Stimulated activated CD8-positive, alpha-beta memory T cell treated with anti-CD3 and anti-CD28 coated beads, Interleukin-7, amount 100 ng/mL, for 1 hour (primary cell): ENCODE results near the gene PTPRD.
"Not testable (repeated sequence)": the region's sequence is repeated elsewhere in the genome, so short reads cannot be mapped to it uniquely, and the experiment has no call there.

ENCODE experiments used
- DNase-seq, 2 donors: peaks; one replicate each; pipeline ENCODE4 v3.0.0-alpha.2; 2020; ENCODE audit warnings: low read depth in 2 of 2

PTPRD gene

GRCh38 chr9:8724284-8725018 lies 1888.4 kb downstream of the PTPRD start:
- no peak for DNase-seq

- DNase-seq: no peak
Measured at GRCh38 chr9:8723195-8723594, 1889.6 kb downstream of the PTPRD start.

DNA sequence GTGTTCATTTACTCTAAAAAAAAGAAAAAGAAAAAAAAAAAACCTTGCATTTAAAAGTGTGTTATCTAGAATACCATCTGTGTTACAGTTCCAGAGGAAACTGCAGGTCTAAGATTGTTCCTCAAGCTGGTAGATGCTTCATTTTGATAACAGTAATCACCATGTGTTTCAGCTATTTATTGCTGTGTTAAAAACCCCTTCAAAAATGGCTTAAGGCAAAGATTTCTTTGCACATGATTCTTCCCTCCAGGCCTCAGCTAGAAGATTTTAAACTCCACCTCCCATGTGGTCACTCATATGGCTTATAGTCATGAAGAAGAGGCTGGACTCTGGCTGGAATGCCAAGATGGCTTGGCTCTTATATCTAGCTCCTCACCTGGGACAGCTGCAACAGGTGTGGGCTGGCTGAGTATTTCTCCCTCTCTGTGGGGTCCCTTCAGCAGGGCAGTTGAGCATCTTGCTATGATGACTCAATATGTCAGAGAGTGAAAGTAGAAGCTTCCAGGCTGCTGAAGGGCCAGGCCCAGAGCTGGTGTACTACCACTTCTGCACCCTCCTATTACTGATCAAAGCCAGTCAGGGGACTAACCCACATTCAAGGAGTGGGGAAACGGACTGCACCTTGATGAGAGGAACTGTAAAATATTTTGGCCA lies 1892.8 kb downstream of the PTPRD start:
- DNase-seq: no peak

- DNase-seq: no peak
Measured at GRCh38 chr9:8718121-8718725, 1894.6 kb downstream of the PTPRD start.

DNA sequence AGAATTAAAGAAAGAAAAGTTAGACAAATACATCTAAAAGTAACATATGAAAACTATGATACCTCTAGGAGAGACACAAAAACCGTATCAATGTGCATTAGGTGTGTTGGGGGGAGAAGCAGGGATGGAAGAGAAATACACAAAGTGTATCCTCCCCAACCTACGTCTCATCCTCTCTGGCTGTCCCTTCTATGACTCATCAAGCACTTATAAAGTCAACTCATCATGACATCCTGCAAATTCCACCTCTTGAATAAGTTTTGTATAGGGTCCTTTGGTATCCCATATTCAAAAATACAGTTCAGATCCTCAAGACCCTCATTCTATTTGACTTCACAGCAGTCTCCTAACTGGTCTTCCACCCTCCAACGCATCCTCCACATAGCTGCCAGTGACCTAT lies 1895.7 kb downstream of the PTPRD start:
- DNase-seq: no peak

DNA sequence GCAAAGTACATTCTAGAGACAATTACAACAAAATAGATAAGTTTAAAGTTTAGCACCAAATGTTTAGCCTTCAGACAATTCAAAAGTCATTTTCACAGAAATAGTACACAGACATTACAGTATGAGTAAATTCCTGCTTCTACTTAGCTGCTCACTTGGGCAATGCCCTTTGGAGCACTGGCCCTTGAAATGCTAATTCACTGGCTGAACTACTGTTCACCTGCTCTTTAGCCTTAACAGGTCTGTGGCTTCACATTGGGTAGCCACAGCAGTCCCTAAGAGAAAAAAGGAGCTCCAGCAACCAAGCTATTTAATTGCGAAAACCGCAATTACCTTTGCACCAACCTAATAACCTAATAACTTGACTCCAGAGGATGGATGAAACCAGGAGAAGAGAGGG lies 1897.0 kb downstream of the PTPRD start:
- no peak for DNase-seq

DNA sequence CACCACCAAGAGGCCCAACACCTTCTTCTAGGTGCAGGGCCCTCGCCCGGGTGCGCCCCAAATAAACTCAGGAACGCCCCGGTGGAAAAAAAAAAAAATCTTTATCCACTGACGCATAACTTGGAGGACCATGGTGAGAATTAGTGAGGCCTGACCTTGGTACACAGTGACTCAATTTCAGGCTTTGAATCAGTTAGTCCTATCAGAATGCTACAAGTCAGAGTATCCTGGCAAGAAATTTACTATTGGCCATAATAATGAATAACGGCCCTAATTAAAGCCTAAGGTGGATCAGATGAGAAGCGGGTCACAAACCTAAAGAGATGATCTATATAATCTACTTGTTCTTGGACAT lies 1899.0 kb downstream of the PTPRD start:
- DNase-seq: no peak

DNA sequence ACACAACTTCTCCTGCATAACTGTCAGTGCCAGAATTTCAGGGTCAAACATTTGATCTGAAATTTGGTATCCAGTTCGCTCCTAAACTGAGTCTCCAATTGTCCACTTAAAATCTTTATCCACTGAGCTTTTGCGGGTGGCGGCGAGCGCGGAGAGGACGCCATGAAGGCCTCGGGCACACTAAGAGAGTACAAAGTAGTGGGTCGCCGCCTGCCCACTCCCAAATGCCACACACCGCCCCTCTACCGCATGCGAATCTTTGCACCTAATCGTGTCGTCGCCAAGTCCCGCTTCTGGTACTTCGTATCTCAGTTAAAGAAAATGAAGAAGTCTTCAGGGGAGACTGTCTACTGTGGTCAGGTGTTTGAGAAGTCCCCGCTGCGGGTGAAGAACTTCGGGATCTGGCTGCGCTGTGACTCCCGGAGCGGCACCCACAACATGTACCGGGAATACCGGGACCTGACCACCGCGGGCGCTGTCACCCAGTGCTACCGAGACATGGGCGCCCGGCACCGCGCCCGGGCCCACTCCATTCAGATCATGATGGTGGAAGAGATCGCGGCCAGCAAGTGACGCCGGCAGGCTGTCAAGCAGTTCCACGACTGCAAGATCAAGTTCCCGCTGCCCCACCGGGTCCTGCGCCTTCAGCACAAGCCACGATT lies 1899.5 kb downstream of the PTPRD start:
- DNase-seq: no peak

- DNase-seq: no peak
Measured at GRCh38 chr9:8709731-8710130, 1903.1 kb downstream of the PTPRD start.

DNA sequence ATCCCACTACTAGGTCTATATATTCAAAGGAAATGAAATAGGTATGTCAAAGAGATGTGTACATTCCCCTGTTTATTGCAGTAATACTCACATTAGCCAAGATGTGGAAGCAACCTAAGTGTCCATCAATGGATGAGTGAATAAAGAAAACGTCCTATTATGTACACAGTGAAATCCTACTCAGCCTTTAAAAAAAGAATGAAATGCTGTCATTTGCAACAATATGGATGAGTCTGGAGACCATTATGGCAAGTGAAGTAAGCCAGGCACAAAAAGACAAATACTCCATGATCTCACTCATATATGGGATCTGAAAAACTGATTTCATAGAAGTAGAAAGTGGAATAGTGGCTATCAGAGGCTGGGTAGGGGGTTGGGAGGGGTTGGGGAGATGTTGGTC lies 1904.1 kb downstream of the PTPRD start:
- DNase-seq: no peak

DNA sequence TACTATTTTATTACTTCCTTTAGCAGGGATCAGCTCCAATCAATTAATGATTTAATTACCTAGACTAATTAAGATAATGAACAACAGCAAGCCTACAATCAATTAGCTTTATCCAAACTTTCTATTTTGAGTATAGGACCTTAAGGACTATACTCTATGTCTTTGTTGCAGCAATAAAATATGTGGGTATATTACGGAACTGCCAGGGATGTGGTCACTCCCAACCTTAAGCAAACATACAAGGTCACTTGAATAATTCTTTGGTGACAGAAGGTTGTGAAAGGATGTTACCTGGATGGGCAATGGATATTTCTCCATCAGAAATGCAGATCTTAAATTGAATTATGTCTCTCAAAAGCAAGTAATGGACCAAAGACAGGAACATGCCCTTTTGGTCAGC lies 1905.8 kb downstream of the PTPRD start:
- DNase-seq: no peak

DNA sequence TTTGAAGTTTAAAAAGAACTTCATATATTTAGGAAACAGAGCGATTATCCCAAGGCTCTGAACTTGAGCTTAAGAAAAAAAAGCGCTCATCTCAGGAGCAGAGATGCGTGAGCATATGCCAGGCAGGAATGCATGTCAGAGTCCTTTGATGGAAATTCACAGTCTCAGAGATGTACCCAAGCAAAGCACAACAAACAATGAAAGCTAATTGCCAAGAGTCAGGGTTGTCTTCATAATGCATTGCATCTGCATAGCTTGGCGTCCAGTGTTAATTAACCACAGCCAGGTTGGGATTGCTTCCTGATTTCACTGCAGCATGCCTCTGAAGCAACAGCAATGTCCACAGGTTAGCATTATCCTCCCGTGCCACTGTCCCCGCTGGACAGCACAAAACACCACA lies 1906.3 kb downstream of the PTPRD start:
- DNase-seq: no peak

DNA sequence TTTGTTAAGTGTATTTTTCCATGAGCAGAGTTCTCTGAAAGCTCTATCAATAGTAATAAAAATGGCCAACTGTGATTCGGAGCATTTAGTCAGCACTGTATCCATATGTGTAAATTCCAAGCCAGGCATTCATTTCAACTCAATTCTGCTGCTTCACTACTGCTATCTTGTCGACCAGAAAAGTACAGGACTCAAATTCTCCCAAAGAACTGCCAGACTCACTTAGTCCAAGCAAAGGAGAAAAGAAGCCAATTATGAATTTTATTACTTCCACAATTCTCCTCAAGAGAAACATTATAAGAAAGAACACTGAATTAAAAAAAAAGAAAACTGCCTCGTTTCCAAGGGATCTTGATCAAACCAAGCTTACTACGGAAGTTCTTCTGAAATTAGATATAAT lies 1906.9 kb downstream of the PTPRD start:
- no peak for DNase-seq

GRCh38 chr9:8703904-8704303 lies 1908.9 kb downstream of the PTPRD start:
- DNase-seq: no peak

DNA sequence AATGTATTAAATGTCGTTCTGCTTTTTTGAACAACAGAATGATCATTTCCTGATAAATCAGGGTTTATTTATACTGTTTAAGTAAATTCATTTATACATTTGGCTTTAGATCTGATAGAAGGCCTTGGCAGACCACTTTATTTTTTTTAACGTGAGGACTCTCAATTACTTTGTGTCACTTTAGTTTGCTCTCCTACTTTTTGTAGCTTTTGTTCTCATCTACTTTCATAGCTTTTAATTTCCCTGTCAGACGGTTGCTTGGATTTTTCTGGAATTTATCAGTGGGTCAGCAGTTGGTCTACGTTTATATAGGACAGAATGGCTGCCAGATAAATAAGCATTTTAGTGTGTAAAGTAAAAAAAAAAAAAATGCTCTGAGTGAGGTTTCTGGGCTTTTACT lies 1910.9 kb downstream of the PTPRD start:
- no peak for DNase-seq

- DNase-seq: not testable (repeated sequence)
Measured at GRCh38 chr9:8697565-8697964, 1915.2 kb downstream of the PTPRD start.

GRCh38 chr9:8696516-8696915 lies 1916.3 kb downstream of the PTPRD start:
- DNase-seq: no peak

- no peak for DNase-seq
Measured at GRCh38 chr9:8694983-8695588, 1917.7 kb downstream of the PTPRD start.

- DNase-seq: no peak
Measured at GRCh38 chr9:8693464-8693863, 1919.3 kb downstream of the PTPRD start.

DNA sequence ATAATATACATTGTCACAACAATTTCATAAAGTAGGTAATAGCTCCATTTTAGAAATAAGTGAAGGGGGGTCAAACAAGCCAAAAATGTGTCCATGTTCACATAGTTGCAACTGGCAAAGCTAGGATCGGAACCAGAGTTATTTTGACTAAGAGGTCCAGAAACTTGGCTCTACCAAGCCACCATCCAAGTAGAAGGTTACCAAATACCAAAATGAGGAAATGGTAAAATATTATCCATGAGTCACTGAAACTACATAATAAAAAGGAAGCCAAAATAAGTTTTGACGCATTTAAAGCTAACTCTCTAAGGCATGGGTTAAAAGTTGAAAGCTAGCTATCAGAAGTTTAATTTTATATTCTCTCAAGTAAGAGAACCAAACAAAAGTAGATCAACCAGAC lies 1926.3 kb downstream of the PTPRD start:
- no peak for DNase-seq

DNA sequence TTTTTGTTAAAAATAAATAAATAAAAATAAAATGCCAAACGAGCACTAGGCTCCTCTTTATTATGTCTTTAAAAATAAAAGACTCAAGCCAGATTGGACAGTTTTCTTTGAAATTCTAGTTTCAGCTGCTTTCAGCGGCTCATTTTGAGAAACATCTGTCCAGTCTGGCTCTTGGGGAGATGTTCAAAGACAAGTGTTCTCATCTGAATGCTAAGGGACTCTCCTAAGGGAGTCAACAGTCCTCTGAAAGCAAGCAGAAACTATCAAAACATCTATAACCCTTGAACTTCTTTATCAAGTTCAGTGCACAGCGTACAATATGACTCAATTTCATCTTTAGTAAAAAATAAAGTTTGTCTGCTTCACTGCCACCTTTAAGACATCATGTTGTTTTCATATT lies 1927.0 kb downstream of the PTPRD start:
- no peak for DNase-seq

GRCh38 chr9:8684978-8685708 lies 1927.7 kb downstream of the PTPRD start:
- DNase-seq: no peak
